ENCODE data around the gene CALN1. TPM values are rescaled to one million over a fixed set of nuclear protein-coding genes. Genes with fewer than 3 reads are reported as not detected.
A peak's percentile ranks its signal among the peaks of the same experiment; 100 is the strongest.

CALN1 gene
- total and polyA plus RNA-seq, 3 donors from 2014 or later: 4.3 to 6.2 (median 4.4) TPM

GRCh38 chr7:72153132-72153512 lies 259.0 kb downstream of the CALN1 start:
- Histone ChIP-seq H3K9me3 (no peaks in the 10 kb centered on the region), H3K4me3 (no peak overlapping the region), H3K27ac (peak overlapping the region; percentile 70 to 83), H3K36me3 (ENCODE audit: low read depth, missing control alignments) (no peaks in the 10 kb centered on the region), H3K4me1 (peaks cover 17% of the 10 kb centered on the region), H3K27me3 (no peaks in the 10 kb centered on the region)
- TF ChIP-seq, protein P1, sequence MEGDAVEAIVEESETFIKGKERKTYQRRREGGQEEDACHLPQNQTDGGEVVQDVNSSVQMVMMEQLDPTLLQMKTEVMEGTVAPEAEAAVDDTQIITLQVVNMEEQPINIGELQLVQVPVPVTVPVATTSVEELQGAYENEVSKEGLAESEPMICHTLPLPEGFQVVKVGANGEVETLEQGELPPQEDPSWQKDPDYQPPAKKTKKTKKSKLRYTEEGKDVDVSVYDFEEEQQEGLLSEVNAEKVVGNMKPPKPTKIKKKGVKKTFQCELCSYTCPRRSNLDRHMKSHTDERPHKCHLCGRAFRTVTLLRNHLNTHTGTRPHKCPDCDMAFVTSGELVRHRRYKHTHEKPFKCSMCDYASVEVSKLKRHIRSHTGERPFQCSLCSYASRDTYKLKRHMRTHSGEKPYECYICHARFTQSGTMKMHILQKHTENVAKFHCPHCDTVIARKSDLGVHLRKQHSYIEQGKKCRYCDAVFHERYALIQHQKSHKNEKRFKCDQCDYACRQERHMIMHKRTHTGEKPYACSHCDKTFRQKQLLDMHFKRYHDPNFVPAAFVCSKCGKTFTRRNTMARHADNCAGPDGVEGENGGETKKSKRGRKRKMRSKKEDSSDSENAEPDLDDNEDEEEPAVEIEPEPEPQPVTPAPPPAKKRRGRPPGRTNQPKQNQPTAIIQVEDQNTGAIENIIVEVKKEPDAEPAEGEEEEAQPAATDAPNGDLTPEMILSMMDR (IDR thresholded peaks at IDR 0.05): no peak
- no peak for TF ChIP-seq POLR2A (IDR thresholded peaks at IDR 0.05)
- no peak for DNase-seq
- 68 to 88% methylated on average over 5 of the region's 5 CpGs for WGBS, 2 donors
- intact Hi-C loops (cut with DNase I; ENCODE audit: low total_unique reads): no loop called here

- WGBS, 2 donors: 59 to 64% methylated on average over 7 of the region's 7 CpGs
- no peak for TF ChIP-seq POLR2A (IDR thresholded peaks at IDR 0.05)
- TF ChIP-seq, protein P1 (IDR thresholded peaks at IDR 0.05): no peak
- H3K36me3 ChIP-seq (ENCODE audit: low read depth, missing control alignments): no peaks in the 10 kb centered on the region
- H3K9me3 ChIP-seq: no peaks in the 10 kb centered on the region
- peaks cover 17% of the 10 kb centered on the region for H3K4me1 ChIP-seq
- H3K27me3 ChIP-seq: no peaks in the 10 kb centered on the region
- intact Hi-C loops (cut with DNase I; ENCODE audit: low total_unique reads): no loop called here
- peak; percentile 54 for DNase-seq
- H3K4me3 ChIP-seq: no peak overlapping the region
- H3K27ac ChIP-seq: peak overlapping the region; percentile 72 to 83
Observed at GRCh38 chr7:72152161-72153131, 259.7 kb downstream of the CALN1 start.

GRCh38 chr7:72140566-72140965 lies 271.6 kb downstream of the CALN1 start:
- Histone ChIP-seq H3K4me3 (no peak overlapping the region), H3K36me3 (ENCODE audit: low read depth, missing control alignments) (no peaks in the 10 kb centered on the region), H3K9me3 (no peaks in the 10 kb centered on the region), H3K27me3 (no peaks in the 10 kb centered on the region), H3K4me1 (peaks cover 5% of the 10 kb centered on the region), H3K27ac (no peak overlapping the region)
- WGBS, 2 donors: 74 to 83% methylated on average over 1 to 2 of the region's 2 CpGs
- no peak for TF ChIP-seq POLR2A (IDR thresholded peaks at IDR 0.05)
- TF ChIP-seq, protein P1 (IDR thresholded peaks at IDR 0.05): no peak
- intact Hi-C loops (cut with DNase I; ENCODE audit: low total_unique reads): no loop called here
- no peak for DNase-seq

GRCh38 chr7:72127136-72127535 lies 285.0 kb downstream of the CALN1 start:
- H3K27ac ChIP-seq: no peak overlapping the region
- 83 to 89% methylated on average over 1 of the region's 1 CpG for WGBS, 2 donors
- DNase-seq: no peak
- no peaks in the 10 kb centered on the region for H3K9me3 ChIP-seq
- H3K27me3 ChIP-seq: no peaks in the 10 kb centered on the region
- no peaks in the 10 kb centered on the region for H3K36me3 ChIP-seq (ENCODE audit: low read depth, missing control alignments)
- H3K4me3 ChIP-seq: no peak overlapping the region
- TF ChIP-seq, protein P1 (IDR thresholded peaks at IDR 0.05): no peak
- intact Hi-C loops (cut with DNase I; ENCODE audit: low total_unique reads): no loop called here
- no peaks in the 10 kb centered on the region for H3K4me1 ChIP-seq
